Ishikawa (cell line): ENCODE measurements around the gene C2orf92.

ENCODE experiments used
- CREB1 ChIP-seq: IDR thresholded peaks from 2 replicates; pipeline ENCODE4 v1.6.1; 2012; ENCODE audit warnings: low read depth
- TAF1 ChIP-seq: IDR thresholded peaks from 2 replicates; pipeline ENCODE4 v1.6.1; 2012; ENCODE audit warnings: low read depth, mild to moderate bottlenecking

DNA sequence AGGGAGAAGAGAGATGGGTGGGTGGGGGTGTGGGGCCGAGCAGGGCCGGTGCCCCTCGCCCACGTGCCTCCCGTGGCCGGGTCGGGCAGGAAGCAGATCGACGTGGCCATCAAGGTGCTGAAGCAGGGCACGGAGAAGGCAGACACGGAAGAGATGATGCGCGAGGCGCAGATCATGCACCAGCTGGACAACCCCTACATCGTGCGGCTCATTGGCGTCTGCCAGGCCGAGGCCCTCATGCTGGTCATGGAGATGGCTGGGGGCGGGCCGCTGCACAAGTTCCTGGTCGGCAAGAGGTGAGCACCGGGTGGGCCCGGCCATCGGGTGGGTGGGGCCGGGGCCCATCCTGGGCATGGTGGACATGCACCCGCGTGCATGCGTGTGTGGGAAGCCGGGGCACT lies 65.6 kb downstream of the C2orf92 start:
- TF ChIP-seq CREB1 (no peak), TAF1 (no peak)
